ACC112 (cell line): Measurements from ENCODE around the gene IFITM2.
"Not testable (repeated sequence)": the region's sequence is repeated elsewhere in the genome, so short reads cannot be mapped to it uniquely, and the experiment has no call there.

Source experiments
- H2AFZ ChIP-seq: fragments of 200-600 bp; sonication (generic); one replicate; pipeline ENCODE4 v1.6.0; 2017; ENCODE audit warnings: antibody characterized with exemption, low read length; ENCODE audit not compliant: unreplicated experiment
- H3K27ac ChIP-seq: fragments of 200-600 bp; sonication (generic); 2 replicates; pipeline ENCODE4 v1.5.1; 2014; ENCODE audit warnings: low read depth, mild to moderate bottlenecking, antibody characterized with exemption, low read length, moderate library complexity
- H3K27me3 ChIP-seq: fragments of 200-600 bp; sonication (generic); 2 replicates; pipeline ENCODE4 v1.6.1; 2014; ENCODE audit warnings: mild to moderate bottlenecking, antibody characterized with exemption, low read length, moderate library complexity, mixed read lengths; ENCODE audit not compliant: insufficient read depth
- H3K36me3 ChIP-seq: fragments of 200-600 bp; sonication (generic); 2 replicates; pipeline ENCODE4 v1.6.1; 2016; ENCODE audit warnings: mild to moderate bottlenecking, antibody characterized with exemption, low read length, moderate library complexity, mixed read lengths; ENCODE audit not compliant: insufficient read depth
- H3K4me1 ChIP-seq: fragments of 200-600 bp; sonication (generic); one replicate; pipeline ENCODE4 v1.6.1; 2016; ENCODE audit warnings: low read length, mixed read lengths; ENCODE audit not compliant: insufficient read depth, unreplicated experiment, control insufficient read depth
- H3K4me3 ChIP-seq: fragments of 200-600 bp; sonication (generic); 2 replicates; pipeline ENCODE4 v1.5.1; 2014; ENCODE audit warnings: mild to moderate bottlenecking, low read depth, low read length
- H3K79me2 ChIP-seq: fragments of 200-600 bp; sonication (generic); one replicate; pipeline ENCODE4 v1.6.0; 2016; ENCODE audit warnings: low read length; ENCODE audit not compliant: control insufficient read depth, unreplicated experiment, insufficient read depth

Gene IFITM2

DNA sequence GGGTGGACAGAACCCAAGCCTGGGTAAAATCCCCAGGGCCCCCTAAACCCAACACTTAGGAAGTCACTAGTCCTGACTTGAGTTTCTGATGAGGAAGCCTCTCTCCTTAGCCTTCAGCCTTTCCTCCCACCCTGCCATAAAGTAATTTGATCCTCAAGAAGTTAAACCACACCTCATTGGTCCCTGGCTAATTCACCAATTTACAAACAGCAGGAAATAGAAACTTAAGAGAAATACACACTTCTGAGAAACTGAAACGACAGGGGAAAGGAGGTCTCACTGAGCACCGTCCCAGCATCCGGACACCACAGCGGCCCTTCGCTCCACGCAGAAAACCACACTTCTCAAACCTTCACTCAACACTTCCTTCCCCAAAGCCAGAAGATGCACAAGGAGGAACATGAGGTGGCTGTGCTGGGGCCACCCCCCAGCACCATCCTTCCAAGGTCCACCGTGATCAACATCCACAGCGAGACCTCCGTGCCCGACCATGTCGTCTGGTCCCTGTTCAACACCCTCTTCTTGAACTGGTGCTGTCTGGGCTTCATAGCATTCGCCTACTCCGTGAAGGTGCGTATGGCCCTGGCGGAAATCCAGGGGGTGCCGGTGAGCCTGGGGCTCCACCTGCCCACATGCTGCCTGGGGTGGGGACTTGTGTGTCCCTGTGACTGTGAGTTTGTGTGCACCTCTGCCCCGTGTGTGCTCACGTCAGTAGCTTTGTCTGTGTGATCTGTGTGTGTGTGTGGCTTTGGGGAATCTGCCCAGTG lies 6.4 kb downstream of the IFITM2 start, which contains the start of gene IFITM1:
Gene IFITM1, plus strand, starts transcription at position 254 of the 767 bp plus-strand sequence. Its CDS starts 131 bp downstream, at position 385.
- H3K36me3 ChIP-seq = peaks cover 19% of the 10 kb centered on the region; the same call in 1 of the 2 replicates
- peaks cover 72% of the 10 kb centered on the region for H3K79me2 ChIP-seq
- peak within 1 kb of the TSS; percentile 85 for H3K4me3 ChIP-seq
- peaks cover 22% of the 10 kb centered on the region for H3K4me1 ChIP-seq
- peak within 1 kb of the TSS; percentile 91 for H3K27ac ChIP-seq
- H3K27me3 ChIP-seq = no peaks in the 10 kb centered on the region
- no peak within 1 kb of the TSS for H2AFZ ChIP-seq

DNA sequence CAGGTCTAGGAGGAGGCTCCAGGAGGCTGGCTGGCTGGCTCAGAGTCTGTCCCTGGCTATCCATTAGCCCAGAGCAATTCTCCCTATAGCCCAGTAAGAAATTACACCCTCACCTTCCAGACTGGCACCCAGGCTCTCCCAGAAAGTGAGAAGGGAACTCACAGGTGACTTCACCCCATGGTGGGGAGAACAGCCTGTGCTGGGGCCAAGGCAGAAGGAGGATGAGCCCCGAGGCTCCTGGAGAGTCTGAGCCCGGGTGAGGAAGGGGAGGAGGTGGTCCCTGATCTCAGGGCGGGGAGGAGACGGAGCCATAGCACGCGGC lies 6.9 kb downstream of the IFITM2 start:
- Histone ChIP-seq H3K4me1 (peaks cover 22% of the 10 kb centered on the region), H3K36me3 (peaks cover 20% of the 10 kb centered on the region; the same call in 1 of the 2 replicates), H3K27ac (peak overlapping the region; percentile 91), H3K79me2 (peaks cover 69% of the 10 kb centered on the region), H3K4me3 (peak overlapping the region; percentile 85)
- not testable (repeated sequence) for H2AFZ ChIP-seq, H3K27me3 ChIP-seq

DNA sequence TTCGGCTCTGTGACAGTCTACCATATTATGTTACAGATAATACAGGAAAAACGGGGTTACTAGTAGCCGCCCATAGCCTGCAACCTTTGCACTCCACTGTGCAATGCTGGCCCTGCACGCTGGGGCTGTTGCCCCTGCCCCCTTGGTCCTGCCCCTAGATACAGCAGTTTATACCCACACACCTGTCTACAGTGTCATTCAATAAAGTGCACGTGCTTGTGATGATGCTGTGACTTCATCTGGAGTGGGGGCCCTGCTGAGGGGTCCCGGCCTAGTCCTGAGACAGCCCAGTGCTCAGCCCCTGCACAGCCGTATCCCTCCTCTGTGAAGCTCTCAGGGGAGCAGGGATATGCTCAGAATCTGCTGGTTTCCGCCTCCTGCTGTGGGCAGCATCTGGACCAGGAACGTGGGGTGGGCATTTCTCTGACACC lies 7.5 kb downstream of the IFITM2 start:
- Histone ChIP-seq H3K4me1 (peaks cover 22% of the 10 kb centered on the region), H3K79me2 (peaks cover 69% of the 10 kb centered on the region), H2AFZ (no peak overlapping the region), H3K4me3 (peak overlapping the region; percentile 85), H3K27ac (peak overlapping the region; percentile 91; the same call in 1 of the 2 replicates), H3K36me3 (peaks cover 22% of the 10 kb centered on the region; the same call in 1 of the 2 replicates), H3K27me3 (no peaks in the 10 kb centered on the region)

DNA sequence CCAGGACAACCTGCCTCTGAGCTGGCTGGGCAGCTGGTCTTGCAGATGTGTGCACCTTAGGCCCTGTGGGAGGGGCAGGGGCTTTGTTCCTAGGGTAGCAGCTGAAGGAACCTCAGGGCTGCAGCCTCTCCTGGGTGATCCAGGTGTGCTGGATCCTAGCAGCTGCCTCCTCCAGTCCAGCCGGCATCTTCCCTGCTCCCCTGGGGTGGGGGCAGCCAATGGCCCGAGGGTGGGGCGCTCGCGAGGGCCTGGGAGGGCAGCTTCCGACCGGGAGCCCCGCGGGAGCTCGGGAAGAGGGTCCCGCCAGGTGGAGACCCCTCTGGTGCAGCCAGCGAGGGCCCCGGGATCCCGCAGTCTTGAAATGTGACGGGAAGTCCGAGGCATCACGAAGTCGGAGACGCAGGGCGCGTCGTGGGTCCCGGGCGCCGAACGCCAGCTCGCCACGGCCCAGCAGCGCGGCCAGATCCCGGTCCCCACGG lies 7.9 kb downstream of the IFITM2 start:
- Histone ChIP-seq H2AFZ (no peak overlapping the region), H3K27ac (peak overlapping the region; percentile 91), H3K36me3 (peaks cover 22% of the 10 kb centered on the region; the same call in 1 of the 2 replicates), H3K79me2 (peaks cover 73% of the 10 kb centered on the region), H3K27me3 (no peaks in the 10 kb centered on the region), H3K4me1 (peaks cover 22% of the 10 kb centered on the region), H3K4me3 (peak overlapping the region; percentile 85)

DNA sequence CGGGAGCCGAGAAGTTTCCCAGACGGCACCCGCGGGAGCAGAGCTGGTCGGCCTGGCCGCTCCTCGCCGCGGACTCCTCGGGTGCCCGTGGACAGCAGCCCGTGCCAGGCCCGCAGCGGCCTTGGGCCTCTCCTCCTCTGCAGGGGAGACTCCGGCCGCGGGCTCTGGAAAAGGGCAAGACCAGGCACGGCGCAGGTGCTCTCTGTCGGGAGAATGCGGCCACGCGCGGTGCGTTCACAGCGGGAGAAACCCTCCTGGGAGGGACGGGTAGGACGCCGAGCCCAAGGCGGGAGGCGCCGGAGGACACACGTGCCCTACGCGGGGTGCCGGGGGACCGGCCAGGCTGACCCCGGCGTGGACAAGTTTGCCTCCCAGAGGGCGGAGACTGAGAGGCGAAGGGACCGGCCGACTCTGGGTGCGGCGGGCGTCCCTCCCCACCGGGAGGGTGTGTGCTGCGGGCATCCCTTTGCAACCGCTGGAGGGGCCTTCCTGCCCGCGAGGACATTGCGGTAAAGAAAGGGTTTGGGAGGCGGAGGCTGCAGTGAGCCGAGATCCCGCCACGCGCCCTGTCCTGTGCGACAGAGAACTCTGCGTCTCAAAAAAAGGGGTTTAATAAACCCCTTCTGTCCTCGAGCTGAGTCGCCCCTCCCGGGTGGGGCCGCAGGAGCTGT lies 8.6 kb downstream of the IFITM2 start:
- Histone ChIP-seq H3K79me2 (peaks cover 74% of the 10 kb centered on the region), H3K27me3 (no peaks in the 10 kb centered on the region), H3K4me1 (peaks cover 22% of the 10 kb centered on the region), H3K36me3 (peaks cover 22% of the 10 kb centered on the region; the same call in 1 of the 2 replicates), H2AFZ (no peak overlapping the region), H3K27ac (peak overlapping the region; percentile 91), H3K4me3 (peak overlapping the region; percentile 85)

DNA sequence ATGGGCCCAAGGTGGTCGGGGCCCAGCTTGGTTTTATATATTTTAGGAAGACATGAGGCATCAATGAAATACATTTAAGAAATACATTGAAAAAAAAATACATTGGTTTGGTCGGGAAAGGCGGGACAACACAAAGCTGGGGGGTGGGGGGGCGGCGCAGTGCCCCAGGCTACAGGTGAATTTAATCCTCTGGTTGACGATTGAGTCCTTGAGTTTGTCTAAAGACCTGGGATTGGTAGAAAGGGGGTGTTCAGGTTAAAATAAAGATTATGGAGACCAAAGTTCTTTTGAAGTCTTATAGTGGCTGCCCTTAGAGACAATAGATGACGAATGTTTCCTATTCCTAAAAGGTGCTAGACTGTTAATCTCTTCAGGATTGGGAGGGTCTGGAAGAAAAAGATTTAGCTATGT lies 9.3 kb downstream of the IFITM2 start:
- Histone ChIP-seq H3K4me3 (peak overlapping the region; percentile 85), H3K27ac (peak overlapping the region; percentile 91), H3K27me3 (no peaks in the 10 kb centered on the region), H3K36me3 (peaks cover 22% of the 10 kb centered on the region; the same call in 1 of the 2 replicates), H2AFZ (no peak overlapping the region), H3K4me1 (peaks cover 19% of the 10 kb centered on the region), H3K79me2 (peaks cover 71% of the 10 kb centered on the region)

DNA sequence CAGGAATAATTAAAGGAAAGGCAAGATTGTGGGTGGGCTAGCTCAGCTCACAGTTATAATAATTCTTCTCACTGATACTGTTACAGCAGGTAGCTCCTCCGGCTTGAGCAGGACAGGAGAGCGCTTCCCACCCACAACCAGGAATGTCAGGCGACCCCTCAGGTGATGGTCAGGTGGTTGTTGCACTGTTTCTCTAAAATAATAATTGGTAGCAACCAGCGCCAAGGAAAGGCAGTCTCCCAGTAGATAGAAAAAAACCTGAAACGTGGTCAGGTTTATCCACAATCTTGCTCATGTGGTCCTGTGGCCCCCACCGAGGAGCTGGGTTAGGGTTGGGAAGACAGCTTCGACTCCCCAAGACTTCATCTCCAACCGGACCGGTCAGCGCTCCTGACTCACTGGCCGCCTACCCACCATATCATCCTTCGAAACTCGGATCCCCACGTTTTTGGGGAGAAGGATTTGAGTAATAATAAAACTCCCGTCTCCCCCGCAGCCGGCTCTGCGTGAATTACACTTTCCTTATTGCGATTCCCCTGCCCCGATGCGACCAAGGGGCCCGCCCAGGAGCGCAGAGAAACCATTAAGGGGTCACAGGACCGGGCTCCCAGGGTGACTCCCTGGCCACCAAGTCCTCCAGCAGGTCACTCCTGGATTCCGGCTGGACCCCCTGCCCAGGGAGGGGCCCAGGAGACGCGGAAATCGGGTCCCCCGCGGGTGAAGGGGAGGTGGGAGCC lies 10.2 kb downstream of the IFITM2 start:
- H3K27ac ChIP-seq = peak overlapping the region; percentile 91
- H3K27me3 ChIP-seq, H2AFZ ChIP-seq: not testable (repeated sequence)
- H3K79me2 ChIP-seq = peaks cover 64% of the 10 kb centered on the region
- peak overlapping the region; percentile 85 for H3K4me3 ChIP-seq
- peaks cover 22% of the 10 kb centered on the region; the same call in 1 of the 2 replicates for H3K36me3 ChIP-seq
- H3K4me1 ChIP-seq = peaks cover 13% of the 10 kb centered on the region

DNA sequence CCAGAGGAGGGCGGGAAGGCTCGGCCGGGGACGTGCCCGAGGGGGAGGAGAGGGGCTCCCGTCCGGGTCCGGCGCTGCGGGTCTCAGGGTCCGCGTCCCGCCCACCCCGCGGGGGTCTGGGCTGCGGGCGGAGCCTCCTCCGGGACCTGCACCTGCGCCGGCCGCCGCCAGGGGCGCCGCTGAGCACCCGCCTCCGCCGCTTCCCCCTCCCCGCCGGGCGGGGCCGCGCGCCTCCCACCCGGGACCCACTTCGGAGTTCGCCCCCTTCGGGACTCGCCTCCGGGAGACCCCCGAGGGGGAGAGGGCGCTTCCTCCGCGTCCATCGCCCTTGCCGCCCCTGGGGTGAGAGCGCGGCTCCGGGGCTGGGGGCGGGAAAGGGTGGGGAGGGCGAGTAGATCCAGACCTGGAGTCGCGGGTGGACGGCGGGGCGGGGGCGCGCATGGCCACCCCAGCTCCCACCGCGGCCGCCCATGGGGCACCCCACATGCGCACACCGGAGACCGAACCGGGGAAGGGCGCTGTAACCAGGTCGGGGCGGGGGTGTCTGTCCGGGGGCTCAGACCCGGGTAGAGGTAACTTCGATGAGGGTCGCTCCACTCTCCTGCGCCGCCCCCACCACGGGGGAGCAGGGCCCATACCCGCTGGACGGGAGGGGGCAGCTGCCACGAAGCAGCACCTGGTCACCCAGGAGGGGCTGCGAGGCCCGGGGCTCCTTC lies 10.9 kb downstream of the IFITM2 start:
- not testable (repeated sequence) for H2AFZ ChIP-seq, H3K4me1 ChIP-seq, H3K27me3 ChIP-seq
- Histone ChIP-seq H3K27ac (peak overlapping the region; percentile 88), H3K36me3 (peaks cover 22% of the 10 kb centered on the region; the same call in 1 of the 2 replicates), H3K4me3 (peak overlapping the region; percentile 88), H3K79me2 (peaks cover 57% of the 10 kb centered on the region)

DNA sequence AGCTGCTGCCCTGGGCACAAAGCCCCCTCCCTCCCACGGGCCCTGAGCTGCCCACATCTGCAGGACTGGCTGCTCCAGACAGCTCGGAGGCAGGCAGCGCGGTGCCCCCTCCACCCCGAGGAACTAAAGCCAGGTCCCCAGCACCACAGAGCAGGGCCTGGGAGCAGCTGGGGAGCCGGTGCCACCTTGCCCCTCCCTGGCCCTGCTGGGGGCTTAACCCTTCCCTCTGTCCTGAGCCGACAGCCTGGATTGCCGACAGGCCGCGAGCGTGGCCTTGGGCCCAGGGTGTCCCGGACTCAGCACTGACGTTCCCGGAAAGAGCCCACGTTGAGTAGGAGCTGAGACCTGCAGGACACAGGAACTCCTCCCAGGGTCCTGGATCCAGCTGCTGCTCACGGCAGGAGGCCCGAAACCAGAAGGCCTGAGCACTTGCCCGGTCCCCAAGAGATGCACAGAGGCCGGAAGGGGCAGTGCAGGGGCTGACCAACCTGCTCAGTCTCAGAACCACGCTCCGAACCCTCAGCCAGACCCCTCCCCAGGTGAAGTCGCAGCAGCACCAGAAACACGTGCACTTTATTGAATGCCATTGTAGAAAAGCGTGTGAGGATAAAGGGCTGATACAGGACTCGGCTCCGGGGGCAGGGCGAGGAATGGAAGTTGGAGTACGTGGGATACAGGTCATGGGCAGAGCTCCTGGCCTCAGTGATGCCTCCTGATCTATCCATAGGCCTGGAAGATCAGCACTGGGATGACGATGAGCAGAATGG lies 11.7 kb downstream of the IFITM2 start:
- not testable (repeated sequence) for H3K27me3 ChIP-seq, H3K4me1 ChIP-seq, H2AFZ ChIP-seq
- H3K4me3 ChIP-seq = peak overlapping the region; percentile 88
- peaks cover 49% of the 10 kb centered on the region for H3K79me2 ChIP-seq
- H3K36me3 ChIP-seq = peaks cover 22% of the 10 kb centered on the region; the same call in 1 of the 2 replicates
- peak overlapping the region; percentile 88 for H3K27ac ChIP-seq
